ENCODE measurements around the gene MMP14.

DNA sequence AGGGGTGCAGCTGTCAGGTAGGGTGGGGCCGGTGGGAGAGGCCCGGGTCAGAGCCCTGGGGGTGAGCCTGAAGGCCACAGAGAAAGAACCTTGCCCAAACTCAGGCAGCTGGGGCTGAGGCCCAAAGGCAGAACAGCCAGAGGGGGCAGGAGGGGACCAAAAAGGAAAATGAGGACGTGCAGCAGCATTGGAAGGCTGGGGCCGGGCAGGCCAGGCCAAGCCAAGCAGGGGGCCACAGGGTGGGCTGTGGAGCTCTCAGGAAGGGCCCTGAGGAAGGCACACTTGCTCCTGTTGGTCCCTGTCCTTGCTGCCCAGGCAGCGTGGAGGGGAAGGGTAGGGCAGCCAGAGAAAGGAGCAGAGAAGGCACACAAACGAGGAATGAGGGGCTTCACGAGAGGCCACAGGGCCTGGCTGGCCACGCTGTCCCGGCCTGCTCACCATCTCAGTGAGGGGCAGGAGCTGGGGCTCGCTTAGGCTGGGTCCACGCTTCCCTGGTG is 10.5 kb downstream of the MMP14 start:
- TF ChIP-seq, protein P1, sequence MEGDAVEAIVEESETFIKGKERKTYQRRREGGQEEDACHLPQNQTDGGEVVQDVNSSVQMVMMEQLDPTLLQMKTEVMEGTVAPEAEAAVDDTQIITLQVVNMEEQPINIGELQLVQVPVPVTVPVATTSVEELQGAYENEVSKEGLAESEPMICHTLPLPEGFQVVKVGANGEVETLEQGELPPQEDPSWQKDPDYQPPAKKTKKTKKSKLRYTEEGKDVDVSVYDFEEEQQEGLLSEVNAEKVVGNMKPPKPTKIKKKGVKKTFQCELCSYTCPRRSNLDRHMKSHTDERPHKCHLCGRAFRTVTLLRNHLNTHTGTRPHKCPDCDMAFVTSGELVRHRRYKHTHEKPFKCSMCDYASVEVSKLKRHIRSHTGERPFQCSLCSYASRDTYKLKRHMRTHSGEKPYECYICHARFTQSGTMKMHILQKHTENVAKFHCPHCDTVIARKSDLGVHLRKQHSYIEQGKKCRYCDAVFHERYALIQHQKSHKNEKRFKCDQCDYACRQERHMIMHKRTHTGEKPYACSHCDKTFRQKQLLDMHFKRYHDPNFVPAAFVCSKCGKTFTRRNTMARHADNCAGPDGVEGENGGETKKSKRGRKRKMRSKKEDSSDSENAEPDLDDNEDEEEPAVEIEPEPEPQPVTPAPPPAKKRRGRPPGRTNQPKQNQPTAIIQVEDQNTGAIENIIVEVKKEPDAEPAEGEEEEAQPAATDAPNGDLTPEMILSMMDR (IDR thresholded peaks at IDR 0.05; ENCODE audit: poor library complexity): no peak
- TF ChIP-seq EZH2 (IDR thresholded peaks at IDR 0.05; ENCODE audit: borderline replicate concordance) (no peak), EZH2phosphoT487 (IDR thresholded peaks at IDR 0.05; ENCODE audit: low read depth, severe bottlenecking, unreplicated experiment) (no peak)

Data from hepatocyte (in vitro differentiated cells).